NT2/D1 (cell line): ENCODE data around the gene BUD23.

Source experiments
- SUZ12 ChIP-seq: IDR thresholded peaks from 2 replicates; pipeline ENCODE4 v1.6.1; 2011; ENCODE audit not compliant: insufficient read length, insufficient read depth; ENCODE audit errors: extremely low read depth
- YY1 ChIP-seq: IDR thresholded peaks from 2 replicates; pipeline ENCODE4 v1.6.1; 2011; ENCODE audit not compliant: insufficient read length, insufficient read depth

DNA sequence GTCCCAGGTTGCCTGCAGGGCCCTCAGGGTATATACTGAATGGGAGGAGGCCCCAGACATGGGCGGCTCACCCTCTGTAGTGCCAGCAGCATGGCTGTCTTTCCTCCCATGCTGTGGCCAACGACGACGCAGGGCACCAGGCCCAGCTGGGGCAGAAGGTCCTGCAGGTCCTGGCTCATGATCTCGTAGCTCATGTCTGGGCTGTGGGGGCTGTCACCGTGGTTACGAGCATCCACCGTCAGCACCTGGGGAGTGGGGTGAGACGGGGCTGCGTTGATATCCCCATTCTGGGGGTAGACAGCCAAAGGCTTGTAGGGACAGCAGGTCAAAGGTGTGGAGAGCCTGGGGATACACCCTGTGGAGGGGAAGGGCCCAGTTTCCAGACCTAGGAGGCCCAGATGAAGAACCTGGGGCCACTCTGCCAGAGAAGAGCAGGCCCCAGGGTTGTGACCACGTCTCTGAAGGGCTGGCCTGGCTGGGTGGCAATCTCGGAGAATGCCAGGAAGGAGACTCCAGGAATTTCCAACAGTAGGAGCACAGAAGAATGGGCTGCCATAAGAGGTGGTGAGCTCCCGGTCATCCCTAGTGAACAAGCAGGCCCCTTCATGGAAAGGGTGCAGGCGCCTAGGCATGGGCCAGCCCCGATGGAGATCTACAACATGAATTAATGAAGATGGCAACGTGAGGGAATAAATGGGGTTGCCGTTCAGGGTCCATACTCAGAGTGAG is 54.3 kb downstream of the BUD23 start:
- TF ChIP-seq SUZ12 (no peak), YY1 (no peak)
